GM21381 (cell line): ENCODE data around the gene TOMM5.
"Not testable (repeated sequence)": the region's sequence is repeated elsewhere in the genome, so short reads cannot be mapped to it uniquely, and the experiment has no call there.

Experiments
- ATAC-seq: cut with Tn5 transposase; IDR thresholded peaks from one replicate; pipeline ENCODE4 v1.9.1; 2021; ENCODE audit warnings: mild to moderate bottlenecking, moderate library complexity; ENCODE audit not compliant: unreplicated experiment

The TOMM5 gene

DNA sequence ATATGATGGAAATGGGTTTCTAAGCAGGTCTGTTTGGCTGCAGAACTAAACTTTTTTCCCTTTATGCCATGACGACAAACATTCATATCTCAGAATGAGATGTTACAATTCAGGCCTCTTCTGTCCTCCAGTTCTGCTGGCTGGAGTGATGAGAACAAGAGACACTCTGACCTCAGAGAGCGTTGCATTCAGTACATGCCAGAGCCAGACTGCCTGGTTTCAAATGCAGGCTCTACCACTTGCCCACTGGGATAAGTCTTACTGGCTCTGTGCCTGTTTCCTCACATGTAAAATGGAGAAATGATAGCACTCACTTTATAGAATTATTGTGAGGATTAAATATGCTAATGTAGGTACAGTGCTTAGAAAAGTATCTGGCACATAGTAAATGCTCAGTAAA, 24.8 kb upstream of the TOMM5 start:
- ATAC-seq: no peak

DNA sequence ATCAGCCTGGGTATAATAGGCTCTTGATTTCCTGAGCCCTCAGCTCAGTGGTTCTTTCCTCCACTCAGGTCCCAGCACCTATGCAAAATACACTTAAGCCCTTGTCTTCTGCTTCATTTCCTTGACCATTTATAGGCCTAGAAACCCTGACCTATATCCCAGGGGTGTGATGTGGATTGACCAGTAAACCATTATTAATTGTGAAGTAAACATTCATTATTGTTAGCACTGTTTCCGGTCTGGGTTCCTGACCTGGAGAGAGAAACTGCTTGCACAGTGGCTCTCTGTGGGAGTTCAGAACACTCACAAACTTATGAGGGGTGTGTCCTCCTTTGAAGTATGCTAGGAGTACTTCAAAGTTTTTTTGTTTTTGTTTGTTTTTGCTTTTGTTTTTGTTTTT, 19.6 kb upstream of the TOMM5 start:
- no peak for ATAC-seq

DNA sequence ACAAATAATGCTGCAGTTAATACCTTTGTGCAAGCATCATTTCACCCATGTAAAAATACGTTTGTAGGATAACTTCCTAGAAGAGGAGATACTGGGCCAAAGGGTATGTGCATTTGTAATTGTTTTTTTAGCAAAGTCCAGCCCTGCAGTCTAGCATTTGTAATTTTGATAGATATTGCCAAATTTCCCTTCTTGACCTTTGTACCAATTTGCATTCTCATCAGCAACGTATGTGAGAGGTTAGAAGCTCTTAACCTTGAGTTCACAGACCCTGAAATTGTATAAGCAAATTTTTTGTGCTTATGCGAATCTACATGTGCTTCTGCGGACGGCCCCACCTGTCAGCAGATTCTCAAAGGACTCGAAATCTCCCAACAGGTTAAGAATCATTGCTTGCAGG, 18.6 kb upstream of the TOMM5 start:
- ATAC-seq: no peak

DNA sequence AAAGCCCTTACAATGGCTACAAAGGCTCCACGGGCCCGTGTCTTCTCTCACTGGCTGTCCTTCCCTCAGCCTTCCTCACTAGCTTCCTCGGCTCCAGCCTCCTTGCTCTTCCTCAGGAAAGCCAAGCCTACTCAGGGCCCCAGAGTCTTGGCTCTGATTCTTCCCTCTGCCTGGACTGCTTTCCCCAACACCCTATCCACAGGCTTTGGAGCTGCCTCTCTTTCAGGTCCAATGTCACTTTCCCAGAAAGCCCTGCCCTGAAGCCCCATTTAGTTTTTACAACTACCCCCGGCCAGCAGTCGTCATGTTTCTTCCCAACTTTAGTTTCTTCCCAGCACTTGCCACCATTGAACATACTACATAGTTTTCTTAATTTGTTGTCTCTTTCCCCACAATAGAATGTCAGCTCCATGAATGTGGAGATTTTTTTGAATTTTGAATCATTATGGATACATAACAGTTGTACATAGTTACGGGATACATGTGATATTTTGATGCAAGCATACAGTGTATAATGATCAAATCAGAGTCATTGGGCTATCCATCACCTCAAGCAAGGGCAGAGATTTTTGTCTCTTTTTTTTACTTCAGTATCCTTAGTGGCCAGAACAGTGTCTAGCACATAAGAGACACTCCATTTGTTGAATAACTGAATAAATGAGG, 17.5 kb upstream of the TOMM5 start:
- no peak for ATAC-seq

DNA sequence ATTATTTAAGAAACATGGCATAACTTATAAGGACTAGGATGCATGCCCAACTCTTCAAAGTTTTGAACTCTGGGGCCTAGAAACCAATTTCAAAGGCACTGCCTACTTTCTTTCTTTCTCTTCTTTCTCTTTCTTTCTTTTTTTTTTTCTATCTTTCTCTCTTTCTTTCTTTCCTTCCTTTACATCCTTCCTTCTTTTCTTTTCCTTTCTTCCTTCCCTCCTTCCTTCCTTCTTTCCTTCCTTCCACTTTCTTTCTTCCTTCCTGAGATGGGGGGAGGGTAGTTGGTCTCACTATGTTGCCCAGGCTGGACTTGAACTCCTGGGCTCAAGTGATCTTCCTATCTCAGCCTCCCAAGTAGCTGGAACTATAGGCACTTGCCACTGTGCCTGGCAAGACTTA, 15.9 kb upstream of the TOMM5 start:
- ATAC-seq: no peak

DNA sequence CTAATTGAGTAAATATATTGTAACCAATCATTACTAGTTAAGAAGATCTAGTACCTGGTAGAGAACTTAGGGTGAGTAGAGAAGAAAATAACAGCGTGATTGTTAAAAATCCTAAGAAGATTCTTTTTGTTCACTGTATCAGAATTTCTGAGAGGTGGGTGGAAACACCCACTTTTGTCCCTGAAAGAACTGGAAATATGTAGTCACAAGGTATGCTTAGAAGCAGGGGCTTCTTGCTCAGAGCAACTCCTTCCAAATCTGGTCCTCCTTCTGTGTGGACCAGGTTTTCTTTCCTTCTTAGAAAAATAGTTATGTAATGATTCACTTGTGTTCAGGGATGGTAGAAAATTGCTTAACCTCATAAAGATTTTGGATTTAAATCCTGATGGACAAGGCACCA, 11.9 kb upstream of the TOMM5 start:
- ATAC-seq: no peak

DNA sequence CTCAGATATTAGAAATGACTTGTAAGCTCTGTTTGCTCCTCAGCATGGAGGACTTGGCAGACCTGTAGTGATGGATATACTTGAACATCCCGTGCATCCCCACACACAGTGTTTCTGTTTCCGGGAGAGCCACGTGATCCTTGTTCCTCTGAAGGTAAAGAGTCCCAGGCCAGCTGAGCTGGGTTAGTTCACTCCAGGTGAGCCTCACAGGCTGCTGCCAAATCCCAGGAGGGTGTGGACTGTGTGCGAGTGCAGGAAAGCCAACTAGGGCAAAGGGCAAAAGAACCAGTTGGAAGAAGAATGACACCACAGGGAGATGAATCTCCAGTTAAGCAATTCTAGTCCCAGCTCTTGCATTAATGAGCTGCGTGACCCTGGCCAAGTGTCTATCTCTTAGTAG, 10.4 kb upstream of the TOMM5 start:
- no peak for ATAC-seq

DNA sequence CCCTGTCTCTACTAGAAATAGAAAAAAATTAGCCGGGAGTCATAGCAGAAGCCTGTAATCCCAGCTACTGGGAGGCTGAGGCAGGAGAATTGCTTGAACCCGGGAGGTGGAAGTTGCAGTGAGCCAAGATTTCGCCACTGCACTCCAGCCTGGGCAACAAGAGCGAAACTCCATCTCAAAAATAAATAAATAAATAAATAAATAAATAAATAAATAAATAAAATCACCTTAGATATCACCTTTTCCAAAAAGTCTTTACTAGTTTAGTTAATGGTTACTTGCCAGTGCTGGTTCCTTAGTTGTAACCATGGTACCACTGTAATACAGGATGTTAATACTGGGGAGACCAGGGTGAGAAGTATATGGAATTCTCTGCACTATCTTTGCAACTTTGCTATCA, 9.7 kb upstream of the TOMM5 start:
- not testable (repeated sequence) for ATAC-seq

DNA sequence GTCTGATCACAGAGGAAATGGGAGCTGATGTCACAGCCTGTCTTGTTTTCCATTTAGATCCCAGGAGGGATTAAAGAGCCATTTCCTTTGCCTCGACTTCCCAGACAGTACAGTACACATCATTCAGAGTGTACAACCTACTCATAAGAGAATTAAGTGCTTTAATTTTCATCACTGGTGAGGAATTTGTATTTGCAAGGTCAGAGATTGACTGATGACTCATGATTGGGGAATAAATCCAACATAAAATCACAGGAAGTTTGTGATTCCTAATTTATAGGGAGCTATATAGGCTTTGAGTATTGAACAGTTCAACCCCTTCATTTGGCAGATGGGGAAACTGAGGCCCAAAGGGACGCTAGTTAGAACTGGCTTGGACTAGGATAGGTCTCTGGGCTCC, 4.1 kb upstream of the TOMM5 start:
- no peak for ATAC-seq

DNA sequence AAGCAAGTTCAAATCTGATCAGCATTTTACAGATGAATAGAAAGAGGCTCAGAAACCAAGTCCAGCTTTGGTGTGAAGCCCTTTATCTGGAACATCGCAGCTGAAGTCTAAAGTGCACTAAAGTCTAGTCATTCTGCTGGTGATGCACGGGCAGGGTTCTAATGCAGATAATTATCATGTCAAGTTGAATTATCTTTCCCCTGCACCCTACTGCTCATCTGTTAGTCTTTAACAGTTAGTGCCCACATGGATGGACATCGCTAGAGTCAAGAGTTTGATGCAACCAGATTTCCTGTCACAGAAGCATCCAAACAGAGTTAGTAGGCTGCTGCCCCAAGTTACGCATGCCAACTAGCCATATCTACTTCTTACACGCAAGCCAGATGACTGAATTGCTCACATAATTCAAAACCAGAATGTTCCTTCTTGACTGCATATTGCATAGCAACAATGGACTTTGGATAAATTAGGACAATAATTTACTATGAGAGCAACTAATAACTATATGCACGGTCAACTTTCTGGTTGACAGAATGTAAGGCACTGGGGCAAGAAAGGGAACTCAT, 1.6 kb upstream of the TOMM5 start:
- ATAC-seq: no peak

DNA sequence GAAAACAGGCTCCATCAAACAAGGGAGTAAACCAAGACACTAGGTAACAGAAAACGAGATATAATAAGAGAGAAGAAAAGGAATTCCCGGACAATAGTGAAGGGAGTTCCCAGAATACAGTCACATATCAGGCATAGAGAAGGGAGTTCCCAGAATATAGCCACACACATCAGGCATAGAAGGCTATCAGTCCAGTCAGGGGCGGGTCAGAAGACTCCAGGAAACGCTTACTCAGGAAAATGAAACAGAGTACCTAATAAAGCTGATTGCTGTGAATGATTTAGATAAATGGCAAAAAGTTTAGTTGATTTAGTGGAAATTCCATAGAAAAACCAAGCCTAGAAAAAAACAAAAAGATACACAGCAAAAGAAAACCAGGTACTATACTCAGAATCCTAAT, 4.9 kb downstream of the TOMM5 start:
- ATAC-seq: no peak

DNA sequence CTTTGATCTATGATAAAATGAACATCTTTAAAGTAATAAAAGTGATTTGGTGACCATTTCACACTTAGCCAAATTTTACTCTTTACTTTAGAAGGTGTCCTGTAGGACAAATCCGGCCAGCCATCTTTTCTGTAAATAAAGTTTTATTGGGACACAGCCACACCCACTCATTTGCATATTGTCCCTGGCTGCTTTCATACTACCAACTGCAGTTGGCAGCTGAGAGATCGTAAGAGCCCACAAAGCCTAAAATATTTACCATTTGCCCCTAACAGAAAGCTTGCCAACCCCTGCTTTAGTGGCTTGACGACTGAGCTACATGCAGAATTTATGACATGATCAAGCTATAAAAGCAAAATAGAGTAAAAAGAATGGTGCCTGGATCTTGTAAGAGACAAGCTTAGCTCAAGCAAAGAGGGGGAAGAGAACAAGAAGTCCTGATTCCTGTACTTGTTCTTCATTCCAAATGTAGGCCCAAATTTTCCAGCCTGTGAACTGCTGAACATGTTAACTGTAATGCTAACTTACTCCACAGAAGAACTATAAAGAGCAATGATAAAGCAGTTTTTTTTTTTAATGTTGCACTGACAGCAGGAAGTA, 8.8 kb downstream of the TOMM5 start:
- no peak for ATAC-seq

DNA sequence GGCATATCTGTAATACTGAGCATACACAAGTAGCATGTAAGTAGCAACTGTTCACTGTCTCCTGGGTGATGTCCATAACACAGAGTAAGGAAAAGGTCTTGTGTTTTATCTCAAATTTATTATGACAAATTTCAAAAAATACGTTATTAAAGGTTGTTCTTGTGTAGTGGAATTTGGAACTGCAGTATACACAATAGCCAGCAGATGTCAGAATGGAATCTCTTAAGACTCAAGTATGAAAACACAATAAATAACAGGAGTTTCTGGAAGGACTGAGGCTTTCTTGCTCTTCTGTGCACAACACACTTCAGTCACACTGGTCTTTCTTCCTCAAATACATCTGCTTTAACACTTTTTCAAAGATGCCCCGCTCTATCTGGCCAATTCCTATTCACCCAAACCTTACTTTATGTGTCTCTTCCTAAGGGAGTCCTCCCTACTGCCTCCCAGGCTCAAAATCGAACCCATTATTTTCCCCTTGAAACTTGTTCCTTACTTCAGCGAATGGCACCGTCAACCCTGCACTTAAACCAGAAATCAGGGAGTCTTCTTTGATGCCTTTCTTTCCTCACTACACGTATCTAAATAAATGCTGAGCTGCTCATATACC, 9.7 kb downstream of the TOMM5 start:
- ATAC-seq: no peak

DNA sequence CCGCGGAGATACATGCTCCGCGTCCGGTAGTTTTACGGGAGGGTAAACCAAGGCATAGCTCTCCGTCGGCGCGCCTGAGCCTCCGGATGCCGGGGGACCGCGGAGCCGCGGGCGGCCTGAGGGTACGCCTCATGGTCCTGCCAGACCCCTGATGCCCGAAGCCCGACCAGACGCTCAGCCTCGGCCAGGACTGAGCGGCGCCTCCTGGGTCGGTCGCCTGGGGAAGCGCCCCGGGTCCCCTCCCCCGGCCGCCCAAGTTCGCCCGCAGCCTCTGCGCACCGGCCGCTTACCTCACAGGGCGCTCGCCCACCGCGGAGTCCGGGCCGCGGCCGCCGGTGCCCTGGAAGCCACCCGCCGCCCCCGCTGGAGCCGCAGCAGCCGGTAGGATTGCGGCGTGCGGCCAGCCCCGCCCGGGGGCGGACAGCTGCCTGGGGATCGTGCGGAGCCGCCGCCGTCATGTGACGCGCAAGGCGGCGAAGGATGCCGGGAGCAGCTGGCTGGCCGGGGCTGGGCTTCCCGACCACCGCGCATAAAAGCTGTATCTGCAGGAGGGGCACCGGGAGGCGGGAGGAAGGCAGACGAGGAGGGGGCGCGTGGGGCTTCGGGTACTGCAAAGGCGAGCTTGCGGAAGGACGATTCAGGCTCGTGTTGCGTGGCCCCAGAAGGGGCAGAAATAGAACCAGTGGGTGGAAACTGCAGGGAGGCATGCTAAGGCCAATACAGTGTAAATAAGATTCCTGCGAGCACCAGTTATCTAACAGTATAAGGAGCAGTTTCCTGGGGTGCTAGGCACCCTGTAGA, 16.3 kb downstream of the TOMM5 start, which contains the start of gene FBXO10:
TSS of gene FBXO10 (minus strand) at position 460 of the 801 bp plus-strand sequence. CDS start 34,612 bp downstream, outside the sequence.
- peak; percentile 69 for ATAC-seq

DNA sequence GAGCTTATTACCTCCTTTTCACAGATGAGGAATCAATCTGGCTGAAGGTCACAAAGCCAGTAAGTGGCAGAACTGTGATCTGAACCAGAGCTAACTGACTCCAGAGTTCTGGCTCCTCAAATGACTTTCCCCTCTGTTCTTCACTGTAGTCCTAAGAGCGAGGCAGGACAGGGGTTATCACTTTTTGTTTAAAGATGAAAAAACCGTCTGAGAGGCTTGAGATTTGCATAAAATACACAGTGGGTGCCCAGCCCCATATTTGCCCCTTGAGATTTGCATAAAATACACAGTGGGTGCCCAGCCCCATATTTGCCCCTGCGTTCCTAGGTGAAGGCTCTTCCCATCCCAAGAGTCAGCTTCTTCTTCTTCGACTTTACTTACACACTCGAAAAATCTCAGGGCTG, 16.9 kb downstream of the TOMM5 start:
- peak; percentile 36 for ATAC-seq

DNA sequence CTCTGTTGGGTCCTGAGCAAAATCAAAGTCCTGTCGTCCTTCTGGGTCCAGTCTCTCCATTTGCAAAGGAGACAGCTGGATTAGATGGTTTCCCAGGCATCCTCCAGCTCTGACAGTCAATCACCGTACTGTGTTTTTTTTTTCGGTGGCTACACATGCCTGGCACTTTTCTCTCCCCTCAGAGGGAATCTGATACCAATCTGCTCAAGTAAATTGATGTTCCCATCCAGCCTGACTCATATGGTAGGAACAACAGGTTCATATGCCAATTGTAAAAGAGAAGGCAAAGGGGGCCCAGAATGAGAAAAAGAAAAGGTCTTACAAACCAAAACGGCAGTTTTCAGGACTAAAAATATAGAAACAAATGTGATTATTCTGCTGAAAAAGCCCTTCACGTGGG, 17.4 kb downstream of the TOMM5 start:
- ATAC-seq: no peak

DNA sequence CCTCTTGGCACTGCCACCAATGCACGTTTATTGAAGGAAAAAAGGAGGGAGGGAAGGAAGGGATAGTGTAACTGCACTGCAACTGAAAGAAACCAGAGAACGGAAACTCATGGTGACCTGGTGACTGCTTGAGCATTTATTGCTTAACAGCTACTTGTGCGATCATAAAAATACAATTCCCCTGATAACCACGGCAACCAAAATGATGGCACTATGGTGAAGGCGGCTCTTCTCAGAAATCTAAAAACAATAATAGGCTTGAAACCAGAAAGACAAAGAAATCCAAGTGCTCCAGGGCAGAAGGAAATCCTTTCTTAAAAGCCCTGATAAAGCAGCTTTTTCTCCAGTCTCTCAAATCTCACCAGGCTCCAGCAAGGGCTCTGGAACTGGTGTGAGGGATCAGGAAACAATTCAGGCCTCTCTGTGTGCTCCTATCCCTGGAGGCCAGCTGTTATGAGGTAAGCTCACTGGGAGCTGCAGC, 18.1 kb downstream of the TOMM5 start:
- no peak for ATAC-seq

DNA sequence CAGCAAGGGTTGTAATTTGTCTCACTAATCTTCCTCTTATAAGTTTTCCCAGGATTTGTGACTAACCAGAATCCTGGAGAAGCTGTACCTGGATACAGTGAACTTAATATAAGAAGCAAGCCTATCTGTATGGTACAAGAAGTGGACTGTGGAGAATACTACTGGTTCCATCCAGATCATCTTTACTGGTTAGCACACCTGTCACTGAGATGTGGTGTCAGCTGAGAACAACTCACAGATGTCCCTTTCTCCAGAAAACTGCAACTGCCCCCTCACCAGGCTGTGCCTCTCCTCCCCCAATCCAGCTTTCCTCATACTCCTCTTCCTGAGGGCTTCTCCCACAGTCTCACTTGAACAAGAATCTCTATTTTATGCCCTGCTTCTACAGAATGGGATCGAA, 21.1 kb downstream of the TOMM5 start:
- ATAC-seq: no peak

DNA sequence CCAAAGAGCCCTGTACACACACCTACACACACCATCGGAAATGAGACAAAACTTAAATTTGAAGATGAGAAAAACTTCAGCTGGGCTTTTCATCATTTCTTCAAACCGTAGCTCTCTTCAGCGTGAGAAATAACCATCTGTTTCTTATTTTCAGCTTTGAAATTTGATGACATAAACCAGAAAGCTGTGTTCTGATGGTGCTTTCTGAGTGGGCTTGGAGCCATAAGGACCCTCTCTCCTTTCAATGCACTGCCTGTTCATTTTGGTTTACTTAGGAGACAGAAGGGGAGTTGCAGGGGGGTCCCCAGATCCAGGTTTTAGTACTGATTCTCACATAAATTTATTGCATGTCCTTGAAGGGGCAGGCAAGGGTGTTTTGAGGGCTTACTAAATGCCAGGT, 25.7 kb downstream of the TOMM5 start:
- ATAC-seq: peak; percentile 4

DNA sequence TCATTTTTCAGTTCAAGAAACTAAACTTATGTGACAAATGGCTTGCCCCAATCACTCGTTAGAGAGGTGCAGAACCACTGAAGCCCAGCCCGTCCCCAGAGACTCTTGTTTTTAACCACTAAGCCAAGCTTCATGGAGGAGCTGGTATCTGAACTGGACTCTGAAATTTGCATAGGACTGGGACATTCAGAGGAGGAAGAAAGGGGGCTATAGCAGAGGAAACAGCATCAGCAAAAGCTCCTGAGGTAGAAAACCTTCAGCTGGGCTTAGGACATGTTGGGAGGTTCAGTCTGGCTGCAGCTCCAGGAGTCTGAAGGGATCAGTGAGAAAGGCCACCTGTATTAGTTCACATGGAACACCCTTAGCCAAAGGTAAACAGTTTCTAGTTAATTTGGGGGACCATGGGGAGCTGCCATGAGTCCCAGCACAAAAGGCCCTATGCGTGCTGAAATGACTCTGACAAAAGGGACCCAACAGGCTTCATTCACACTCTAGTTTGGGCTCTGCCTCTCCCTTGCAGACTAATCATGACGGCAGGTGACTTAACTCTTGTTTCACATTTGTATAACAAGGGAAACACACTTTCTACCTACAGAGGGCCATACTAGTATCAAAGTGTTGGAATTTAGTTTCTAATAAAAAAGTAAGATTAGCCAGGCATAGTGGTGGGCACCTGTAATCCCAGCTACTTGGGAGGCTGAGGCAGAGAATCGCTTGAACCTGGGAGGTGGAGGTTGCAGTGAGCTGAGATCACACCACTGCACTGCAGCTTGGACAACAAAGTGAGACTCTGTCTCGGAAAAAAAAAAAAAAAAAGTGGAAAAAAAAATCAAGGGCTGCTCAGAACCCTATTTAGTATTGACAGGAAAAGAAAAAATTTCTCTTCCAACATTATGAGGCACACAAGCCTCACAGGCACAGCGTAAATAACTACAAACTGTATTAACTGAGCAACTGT, 26.5 kb downstream of the TOMM5 start:
- ATAC-seq: peak; percentile 78
